HL-60/S4 treated with phorbol 12-myristate 13-acetate at 8.2 ng/mL for 4 days and 3 days (cell line): ENCODE results near the gene CKAP4.
"Not testable (repeated sequence)": the region's sequence is repeated elsewhere in the genome, so short reads cannot be mapped to it uniquely, and the experiment has no call there.

Experiments used
- in situ Hi-C: fragments of 300-500 bp; cut with MboI; formaldehyde crosslinking; loops from 2 replicates; pipeline ENCODE4 v1.15.0; 2022; ENCODE audit warnings: low sequenced_read_pairs

The CKAP4 gene, protein sequence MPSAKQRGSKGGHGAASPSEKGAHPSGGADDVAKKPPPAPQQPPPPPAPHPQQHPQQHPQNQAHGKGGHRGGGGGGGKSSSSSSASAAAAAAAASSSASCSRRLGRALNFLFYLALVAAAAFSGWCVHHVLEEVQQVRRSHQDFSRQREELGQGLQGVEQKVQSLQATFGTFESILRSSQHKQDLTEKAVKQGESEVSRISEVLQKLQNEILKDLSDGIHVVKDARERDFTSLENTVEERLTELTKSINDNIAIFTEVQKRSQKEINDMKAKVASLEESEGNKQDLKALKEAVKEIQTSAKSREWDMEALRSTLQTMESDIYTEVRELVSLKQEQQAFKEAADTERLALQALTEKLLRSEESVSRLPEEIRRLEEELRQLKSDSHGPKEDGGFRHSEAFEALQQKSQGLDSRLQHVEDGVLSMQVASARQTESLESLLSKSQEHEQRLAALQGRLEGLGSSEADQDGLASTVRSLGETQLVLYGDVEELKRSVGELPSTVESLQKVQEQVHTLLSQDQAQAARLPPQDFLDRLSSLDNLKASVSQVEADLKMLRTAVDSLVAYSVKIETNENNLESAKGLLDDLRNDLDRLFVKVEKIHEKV

DNA sequence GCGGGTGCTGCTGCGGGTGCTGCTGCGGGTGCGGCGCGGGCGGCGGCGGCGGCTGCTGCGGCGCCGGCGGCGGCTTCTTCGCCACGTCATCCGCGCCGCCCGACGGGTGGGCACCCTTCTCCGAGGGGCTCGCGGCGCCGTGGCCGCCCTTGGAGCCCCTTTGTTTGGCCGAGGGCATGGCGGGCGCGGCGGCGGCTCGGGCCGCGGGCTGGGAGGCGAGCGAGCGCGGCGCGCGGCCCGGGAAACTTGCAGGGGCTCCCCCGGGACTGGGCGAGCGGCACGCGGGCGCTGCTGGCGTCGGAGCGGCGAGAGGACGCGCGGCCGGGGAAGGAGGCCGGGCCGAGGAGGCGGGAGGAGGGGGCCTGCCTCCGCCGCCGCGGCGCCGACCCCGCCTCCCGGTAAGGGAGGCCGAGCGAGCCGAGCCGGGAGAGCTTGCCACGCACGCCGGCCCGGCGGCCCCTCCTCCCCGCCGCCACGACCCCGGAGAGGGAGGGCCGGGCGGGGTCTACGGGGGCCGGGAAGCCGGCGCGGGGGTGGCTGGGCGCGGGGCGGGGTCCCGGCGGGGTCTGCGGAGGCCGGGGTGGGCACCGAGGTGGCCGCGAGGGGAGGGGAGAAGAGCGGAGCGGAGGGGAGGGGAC lies at the start of gene CKAP4:
CKAP4 (minus strand) TSS at position 347 of the 638 bp plus-strand sequence; CDS start at position 178, 169 bp downstream.
- in situ Hi-C loops = no loop called here

DNA sequence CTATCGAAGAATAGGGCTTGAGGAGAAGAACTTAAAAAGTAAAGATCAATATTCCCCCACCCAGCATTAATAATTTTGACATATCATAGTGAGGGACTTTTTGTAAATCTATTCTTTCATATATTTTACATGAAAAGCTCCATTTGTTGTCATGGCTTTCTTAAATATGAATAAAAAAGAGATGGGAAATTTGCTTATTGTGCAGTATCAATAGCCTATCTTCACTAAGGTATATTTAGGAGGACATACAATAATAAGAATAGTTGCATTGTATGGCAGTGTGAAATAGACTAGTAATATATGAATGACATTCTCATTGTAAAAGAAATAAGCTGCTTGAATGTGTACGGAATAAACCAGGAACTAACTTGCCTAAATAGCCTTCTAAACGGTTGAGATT lies 49.3 kb upstream of the CKAP4 start:
- in situ Hi-C loops = no loop called here

DNA sequence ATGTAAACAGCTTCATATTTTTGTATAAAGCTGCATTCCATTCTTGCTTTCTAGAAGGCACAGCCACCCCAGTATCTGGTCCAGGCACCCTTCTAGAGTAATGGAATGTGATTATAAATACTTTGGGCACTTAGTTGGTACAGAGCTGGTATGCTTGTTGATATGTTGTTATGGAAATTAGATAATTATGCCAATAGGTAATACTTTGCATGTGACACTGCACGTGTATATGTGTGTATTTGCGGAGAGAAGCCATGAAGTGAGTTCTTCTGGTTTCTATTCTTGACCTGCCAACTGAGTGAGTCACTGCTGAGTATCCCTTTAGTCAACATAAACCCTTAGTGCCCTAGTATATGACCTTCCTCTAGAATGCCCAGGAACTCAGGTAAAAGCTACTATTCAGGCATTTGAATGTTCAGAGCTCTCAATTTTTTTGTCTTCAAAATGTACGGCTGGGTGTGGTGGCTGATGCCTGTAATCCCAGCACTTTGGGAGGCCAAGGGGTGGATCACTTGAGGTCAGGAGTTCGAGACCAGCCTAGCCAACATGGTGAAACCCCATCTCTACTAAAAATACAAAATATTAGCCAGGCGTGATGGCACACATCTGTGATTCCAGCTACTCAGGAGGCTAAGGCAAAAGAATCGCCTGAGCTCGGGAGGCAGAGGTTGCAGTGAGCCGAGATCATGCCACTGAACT lies 48.5 kb upstream of the CKAP4 start:
- in situ Hi-C loops = no loop called here

DNA sequence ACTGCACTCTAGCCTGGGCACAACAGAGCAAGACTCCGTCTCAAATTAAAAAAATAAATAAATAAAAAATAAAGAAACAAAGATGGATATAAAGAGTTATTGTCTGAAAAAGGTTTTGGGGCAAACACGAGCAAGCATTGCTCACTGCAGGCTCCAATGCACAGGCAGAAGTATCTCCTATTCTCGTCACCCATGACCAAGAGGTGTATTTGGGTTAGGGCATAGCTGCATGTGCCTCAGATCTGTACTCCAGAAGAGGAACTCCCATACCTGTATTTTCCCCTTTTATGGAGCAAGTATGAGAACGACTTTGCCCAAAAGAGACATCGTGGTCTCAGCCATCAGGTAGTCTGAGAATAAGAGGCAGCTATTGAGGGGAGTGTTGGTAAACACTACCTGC lies 44.5 kb upstream of the CKAP4 start:
- in situ Hi-C loops = no loop called here

DNA sequence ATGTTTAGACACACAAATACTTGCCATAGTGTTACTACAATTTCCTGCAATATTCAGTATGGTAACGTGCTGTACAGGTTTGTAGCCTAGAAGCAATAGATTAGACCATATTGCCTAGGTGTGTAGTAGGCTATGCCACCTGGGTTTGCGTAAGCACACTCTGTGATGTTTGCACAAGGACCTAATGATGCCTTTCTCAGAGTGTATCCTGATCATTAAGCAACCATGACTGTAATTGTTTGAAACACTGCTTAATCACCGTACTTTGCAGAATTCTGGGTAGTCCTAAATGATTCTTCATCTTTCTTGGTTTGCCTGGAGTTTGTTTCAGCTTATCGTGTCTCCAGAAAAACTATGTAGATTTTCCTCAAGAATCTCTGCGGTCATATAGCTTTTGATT lies 43.5 kb upstream of the CKAP4 start:
- in situ Hi-C loops = no loop called here

DNA sequence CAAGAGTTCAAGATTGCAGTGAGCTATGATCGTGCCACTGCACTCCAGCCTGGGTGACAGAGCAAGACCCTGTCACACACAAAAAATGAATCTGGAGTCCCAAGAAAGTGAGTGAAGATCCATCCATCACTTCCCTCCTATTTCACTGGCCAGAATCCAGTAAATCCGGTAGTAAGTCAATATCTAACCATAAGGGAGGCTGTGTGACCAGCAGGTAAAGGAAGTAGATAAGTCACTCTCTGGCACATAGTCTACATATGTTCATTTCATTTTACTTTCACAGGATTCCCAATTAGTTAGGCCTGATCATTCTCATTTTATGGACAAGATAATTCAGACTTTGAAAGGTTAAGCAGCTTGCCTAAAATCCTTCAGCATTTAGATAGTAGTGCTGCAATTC lies 42.8 kb upstream of the CKAP4 start:
- in situ Hi-C loops = no loop called here

DNA sequence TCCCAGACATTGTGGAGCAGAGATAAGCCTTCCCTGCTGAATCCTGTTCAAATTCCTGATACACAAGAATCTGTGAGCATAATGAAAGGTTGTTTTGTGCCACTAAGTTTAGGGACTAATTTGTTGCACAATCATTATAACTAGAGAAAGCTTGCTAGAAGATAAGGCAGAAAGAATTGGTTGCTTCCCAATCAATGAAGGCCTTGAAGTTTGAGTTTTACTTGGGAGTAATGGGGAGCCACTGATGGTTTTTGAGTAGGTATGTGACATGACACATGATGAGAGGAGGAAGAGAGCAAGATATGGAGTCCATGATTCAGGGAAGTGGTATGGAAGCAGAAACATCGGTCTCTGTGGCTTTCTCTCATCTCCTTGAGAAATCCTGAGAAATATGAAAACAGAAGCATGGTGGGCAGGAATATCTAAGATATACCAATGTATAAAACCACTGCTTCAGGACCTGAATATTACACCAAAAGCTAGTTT lies 41.4 kb upstream of the CKAP4 start:
- in situ Hi-C loops = no loop called here

DNA sequence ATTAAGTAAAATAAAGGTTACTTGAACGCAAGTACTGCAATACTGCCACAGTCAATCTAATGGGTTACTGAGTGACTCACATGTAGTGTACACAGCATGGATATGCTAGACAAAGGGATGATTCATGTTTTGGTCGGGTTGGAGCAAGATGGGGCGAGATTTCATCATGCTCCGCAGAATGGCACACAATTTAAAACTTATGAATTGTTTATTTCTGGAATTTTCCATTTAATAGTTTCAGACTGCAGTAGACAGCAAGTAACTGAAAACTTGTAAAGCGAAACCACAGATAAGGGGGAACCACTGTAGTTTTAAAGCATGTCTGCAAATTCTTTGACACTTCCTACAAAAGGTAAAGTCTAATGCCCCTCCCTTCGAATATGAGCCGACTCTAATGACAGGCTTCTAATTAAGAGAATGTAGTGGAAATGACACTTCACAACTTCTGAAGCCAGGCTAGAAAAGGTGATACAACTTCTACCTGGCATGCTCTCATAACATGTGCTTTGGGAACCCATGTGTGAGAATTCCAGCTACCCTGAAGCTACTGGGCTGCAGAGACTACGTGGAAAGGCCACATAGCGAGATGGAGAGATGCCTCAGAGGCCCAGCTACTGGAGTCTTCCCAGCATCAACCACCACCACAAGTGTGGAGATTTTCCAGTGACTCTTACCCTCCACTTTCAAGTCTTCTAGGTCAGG lies 40.8 kb upstream of the CKAP4 start:
- in situ Hi-C loops = no loop called here

DNA sequence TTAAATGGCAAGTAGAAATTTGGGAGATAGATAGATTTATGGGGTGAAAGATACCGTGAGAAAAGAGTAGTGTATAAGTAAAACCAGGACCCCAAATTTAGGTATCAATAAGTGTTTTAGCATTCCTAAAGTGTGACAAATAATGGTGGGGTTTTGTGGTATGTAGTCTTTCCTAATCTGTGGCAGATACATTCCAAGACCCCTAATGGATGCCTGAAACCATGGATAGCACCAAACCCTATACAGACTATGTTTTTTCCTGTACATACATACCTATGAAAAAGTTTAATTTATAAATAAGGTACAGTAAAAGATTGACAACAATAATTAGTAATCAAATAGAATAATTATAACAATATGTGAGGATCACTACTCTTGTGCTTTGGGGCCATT lies 40.3 kb upstream of the CKAP4 start:
- in situ Hi-C loops = no loop called here

DNA sequence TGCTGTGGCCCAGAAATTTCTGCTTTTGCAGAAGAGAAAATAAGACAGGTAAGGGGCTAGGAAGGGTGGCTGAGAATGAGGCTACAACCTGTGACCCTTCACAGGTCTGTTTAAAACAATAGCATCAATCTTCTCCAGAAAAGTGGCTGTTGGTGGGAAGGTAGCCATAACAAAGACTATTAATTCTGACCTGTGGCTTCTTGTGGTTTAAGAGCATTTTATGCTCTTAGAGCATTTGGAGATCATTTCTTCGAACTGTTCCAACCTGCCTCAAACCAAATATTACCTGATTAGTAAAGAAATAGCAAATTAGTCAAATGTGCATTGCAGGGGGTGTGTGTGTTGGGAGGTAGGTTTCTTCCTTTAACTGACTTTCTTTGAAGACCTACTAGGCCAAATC lies 39.5 kb upstream of the CKAP4 start:
- in situ Hi-C loops = no loop called here

DNA sequence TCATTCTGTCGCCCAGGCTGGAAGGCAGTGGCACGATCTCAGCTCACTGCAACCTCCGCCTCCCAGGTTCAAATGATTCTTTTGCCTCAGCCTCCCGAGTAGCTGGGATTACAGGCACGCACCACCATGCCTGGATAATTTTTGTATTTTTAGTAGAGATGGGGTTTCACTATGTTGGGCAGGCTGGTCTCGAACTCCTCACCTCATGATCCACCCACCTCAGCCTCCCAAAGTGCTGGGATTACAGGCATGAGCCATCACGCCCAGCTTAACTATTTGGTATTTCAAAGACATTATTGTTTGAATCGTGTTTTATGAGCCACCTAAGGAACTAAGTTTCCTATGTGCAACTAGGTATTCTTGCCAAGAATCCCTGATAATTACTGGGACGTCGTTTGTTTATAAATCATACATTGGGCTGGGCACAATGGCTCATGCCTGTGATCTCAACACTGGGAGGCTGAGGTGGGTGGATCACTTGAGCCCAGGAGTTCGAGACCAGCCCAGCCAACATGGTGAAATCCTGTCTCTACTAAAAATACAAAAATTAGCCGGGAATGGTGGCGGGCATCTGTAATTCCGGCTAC lies 38.8 kb upstream of the CKAP4 start:
- in situ Hi-C loops = not testable (repeated sequence)

DNA sequence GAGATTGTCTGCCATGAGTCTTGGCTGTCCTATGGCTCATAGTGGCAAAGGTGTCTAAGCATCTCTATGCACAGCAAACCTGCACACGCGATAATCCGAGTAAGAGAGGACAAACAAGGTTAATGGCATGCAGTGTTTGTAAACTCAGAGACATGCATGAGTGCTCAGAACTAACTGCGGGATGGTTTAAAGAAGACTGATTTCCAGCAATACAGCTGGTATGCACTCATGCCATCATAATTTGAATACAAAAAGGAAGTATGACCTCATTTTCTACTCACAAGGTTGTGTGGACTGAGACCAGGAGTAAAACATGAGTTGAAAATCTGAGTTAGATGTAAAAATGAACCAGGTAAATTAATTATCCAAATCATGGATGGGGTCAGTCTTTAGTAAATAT lies 38.2 kb upstream of the CKAP4 start:
- in situ Hi-C loops = no loop called here

DNA sequence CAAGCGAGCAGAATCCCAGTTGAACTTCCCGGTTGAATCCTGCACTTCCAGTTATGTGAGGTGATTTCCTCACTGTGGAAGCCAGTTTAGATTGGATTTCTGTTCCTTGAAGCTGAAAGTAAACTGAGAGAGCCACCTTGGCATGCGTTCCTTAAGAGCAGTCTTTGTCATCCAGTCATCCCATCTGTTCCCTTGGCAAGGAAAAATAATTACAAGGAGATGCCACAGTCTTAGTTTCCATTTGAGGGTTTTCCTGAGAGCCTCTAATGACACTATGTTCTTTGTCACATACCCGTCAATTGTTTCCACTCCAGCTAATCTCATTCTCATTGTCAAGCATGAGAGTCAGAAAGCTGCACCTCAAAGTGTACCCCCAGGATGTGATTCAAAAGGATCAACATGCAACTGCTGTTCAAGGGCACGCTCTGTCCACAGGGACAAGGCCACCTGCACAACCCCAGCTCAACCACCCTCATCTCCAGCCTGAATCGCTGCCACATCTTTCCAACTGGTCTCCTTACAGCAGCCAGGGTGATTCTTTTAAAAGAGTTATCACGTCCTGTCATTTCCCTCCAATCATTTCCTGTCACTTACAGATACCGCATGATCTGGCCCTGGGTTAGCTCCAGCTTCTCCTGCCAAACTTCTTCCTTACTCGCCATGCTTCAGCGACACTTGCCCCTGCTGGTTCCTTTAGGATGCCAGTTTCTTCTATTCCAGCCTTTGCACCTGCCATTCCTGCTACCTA lies 36.7 kb upstream of the CKAP4 start:
- in situ Hi-C loops = no loop called here

DNA sequence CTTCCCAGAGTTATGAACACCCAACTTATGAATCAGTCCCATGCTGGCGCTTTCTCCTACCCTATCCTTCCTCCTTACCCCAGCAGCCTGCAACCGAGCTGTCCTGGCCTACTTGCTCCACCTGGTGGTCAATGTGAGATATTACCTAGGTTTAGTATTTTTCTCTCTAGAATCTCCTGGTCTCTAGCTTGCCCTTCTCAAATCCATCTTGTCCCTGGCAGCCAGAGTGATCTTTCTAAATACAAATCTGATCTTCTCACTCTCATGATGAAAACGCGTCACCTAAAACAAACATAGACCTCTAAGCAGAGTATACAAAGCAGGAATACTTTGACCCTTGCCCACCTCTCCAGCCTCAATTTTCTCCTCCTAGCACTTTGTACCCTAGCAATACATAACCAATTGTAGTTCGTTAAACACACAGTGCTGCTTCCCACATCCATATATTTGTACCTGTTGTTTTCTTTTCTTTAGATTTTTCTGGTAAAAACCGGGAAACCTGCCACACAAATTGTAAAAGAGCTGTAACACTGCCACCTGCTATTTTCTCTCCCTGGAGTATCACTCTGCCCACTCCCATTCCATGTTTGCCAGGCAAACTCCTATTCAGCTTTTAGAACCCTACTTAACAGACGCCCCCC lies 34.8 kb upstream of the CKAP4 start:
- in situ Hi-C loops = no loop called here

DNA sequence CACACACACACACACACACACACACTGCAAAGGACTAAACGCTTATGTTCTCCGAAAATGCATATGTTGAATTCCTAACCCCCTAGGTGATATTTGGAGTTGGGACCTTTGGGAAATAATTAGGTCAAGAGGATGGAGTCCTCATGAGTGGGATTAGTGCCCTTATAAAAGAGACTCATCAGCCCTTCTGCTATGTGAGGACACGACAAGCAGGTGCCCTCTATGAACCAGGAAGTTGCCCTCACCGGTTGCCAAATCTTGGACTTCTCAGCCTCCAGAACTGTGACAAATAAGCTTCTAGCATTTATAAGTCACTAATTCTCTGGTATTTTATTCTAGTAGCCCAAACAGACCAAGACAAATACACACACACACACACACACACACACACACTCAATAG lies 34.0 kb upstream of the CKAP4 start:
- in situ Hi-C loops = no loop called here

DNA sequence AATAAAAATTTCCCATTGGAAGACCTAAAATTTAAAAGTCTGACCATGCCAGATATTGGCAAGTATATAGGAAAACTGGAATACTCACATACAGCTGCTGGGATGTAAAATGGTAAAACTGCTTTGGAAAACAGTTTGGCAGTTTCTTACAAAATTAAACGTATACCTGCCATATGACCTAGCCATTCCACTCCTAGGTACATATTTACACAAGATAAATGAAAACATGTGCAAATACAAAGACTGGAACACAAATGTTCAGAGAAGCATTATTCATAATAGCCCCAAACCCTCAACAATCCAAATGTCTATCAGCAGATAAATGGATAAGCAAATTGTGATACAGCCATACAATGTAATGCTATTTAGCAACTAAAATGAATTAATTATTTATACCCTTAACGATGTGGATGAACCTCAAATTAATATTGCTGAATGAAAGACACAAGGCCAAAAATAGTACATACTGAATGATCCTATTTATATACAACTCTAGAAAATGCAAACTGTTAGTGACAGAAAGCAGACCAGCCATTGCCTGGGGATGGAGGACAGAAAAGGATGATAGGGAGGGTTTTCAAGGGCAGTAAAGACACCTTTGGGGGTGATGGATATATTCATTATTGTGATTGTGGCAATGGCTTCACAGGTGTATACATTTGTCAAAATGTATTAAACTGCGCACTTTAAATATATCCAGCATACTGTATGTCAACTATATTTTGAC lies 33.4 kb upstream of the CKAP4 start:
- in situ Hi-C loops = no loop called here

DNA sequence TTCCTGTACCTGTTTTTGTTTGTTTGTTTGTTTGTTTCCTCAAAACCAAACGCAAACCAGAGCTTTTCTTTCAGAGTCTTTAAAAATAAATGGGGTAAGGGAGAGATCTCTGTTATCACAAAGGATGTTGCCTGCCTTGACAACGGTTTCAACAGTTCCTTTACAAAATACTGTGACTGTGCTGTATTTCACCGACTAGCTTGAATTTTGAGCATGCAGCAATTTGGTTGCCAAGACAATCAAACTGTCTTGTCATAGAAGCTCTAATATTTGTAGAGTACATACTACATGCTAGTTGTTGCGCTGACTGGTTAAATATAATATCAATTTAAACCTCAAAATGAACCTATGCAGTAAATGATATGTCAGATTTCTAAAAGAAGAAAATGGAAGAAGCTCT lies 32.3 kb upstream of the CKAP4 start:
- in situ Hi-C loops = no loop called here

DNA sequence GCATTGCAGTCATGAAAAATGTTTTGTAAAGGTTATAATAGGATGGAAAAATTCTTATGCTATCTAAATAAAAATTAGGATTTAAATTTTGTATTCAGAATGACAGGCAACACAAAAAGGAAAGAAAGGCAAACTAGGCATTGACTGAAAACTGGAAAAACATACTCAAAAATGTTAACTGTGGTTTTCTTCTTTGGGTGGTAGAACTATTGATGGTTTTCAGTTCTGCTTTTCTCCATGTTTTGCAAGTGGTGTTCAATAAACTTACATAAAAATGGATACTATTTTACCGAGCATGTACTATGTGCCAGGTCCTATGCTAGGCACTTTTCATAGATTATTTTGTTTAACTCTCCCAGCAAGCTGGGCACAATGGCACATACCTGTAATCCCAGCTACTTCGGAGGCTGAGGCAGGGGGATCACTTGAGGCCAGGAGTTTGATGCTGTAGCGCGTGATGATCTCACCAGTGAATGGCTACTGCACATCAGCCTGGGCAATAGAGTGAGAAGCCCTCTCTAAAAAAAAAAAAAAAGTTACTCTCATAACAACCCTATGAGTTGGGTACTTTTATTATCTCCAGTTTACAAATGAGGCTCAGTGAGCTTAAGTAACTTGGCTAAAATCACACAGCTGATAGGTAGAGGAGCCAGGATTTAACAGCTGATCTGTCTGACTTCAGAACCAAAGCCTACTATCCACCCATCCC lies 28.4 kb upstream of the CKAP4 start:
- in situ Hi-C loops = no loop called here
